Left colon (tissue), 2 donors: Measurements from ENCODE around the gene MLXIP. TPM values are rescaled to one million over a fixed set of nuclear protein-coding genes. Genes with fewer than 3 reads are reported as not detected.

ENCODE experiments used
- ATAC-seq: fragments of 200-7000 bp; cut with Tn5 transposase; one replicate; pipeline ENCODE4 v1.9.1; 2020; ENCODE audit warnings: mild to moderate bottlenecking, moderate library complexity
- DNase-seq, 2 donors: peaks; one replicate each; pipeline ENCODE4 v3.0.0-alpha.2; 2020
- intact Hi-C, 2 donors: fragments of 100-400 bp; cut with DNase I in 1 of 2; cut with micrococcal nuclease in 1 of 2; formaldehyde crosslinking; loops; one replicate each; pipeline versions ENCODE4 v1.11.2 to v1.14.0; 2022; cut with DNase I, micrococcal nuclease
- total RNA-seq, 2 donors: library from RNA; stranded (reverse); fragmentation: NEBNext Ultra II Directional; extraction: Animal tissue kit (Norgen Biotek cat#: 25700); gene quantifications; one replicate each; pipeline ENCODE4 v1.2.1, GENCODE V29; 2021
- donor health status: DM: no; HTN: no; CAD: no.
- donor health status: DM: yes; HTN: yes; CAD: no.

Gene MLXIP
- total RNA-seq, 2 donors from 2014 or later = 125 to 175 TPM

GRCh38 chr12:122087431-122088178 lies 9.0 kb downstream of the MLXIP start:
- ATAC-seq (peak; percentile 22), DNase-seq (peak in 1 of 2 donors; percentile 33)
- intact Hi-C loops = no loop called here

DNA sequence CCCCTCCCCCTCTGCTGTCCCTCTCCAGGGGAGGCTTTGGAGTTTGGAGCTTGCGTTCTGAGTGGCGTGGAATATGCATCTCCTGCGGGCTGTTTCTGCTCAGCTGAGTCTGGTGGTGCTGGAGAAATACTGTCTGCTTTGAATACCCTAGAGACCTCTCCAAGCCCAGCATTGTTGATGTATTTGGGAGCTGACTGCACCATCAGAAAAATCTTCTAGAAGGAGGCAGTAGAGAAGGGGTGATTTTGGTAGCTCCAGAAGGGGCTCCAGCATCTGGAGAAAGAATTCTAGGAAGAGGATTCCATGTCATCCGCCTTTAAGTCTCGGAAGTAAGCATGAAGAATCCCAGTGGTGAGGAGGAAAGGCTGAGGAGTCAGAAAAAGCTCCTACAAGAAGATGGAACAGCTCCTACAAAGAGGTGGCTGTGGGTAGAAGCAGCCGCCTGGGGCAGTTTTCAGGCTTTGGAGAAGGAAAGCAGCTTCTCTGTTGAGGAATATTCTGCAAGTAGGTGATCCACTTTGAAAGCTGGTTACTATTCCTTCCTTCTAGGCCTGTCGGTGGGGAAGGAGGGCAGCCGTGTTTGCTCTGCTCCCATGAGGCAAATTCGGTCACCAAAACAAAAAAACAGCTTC lies 9.7 kb downstream of the MLXIP start:
- intact Hi-C loops = no loop called here
- ATAC-seq (no peak), DNase-seq (peak in 1 of 2 donors; percentile 13)

DNA sequence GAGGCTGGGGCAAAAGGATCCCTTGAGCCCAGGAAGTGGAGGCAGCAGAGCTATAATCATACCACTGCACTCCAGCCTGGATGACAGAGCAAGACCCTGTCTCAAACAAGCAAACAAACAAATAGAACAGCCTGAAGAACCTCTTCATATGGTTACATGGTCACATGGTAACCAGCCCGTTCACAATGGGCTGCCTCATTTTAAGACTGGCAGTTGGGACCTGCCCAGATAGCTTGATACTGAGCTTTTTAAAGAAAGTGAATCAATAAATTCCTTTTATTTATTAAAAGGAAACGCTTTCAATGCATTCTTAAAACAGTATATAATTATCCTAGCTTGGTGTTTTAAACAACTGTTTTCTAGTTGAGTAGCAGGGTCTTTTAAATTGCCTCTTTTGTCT lies 10.5 kb downstream of the MLXIP start:
- intact Hi-C loops = no loop called here
- ATAC-seq (peak; percentile 11), DNase-seq (peak in 1 of 2 donors; percentile 24)

- no peak for ATAC-seq
- no peak for DNase-seq
- intact Hi-C loops = no loop called here
Measured at GRCh38 chr12:122090759-122091515, 12.4 kb downstream of the MLXIP start.

GRCh38 chr12:122093098-122093883 lies 14.7 kb downstream of the MLXIP start:
- no peak for DNase-seq
- ATAC-seq = no peak
- intact Hi-C loops = no loop called here

GRCh38 chr12:122094137-122094734 lies 15.7 kb downstream of the MLXIP start:
- no peak for DNase-seq
- intact Hi-C loops = no loop called here
- ATAC-seq = no peak

DNA sequence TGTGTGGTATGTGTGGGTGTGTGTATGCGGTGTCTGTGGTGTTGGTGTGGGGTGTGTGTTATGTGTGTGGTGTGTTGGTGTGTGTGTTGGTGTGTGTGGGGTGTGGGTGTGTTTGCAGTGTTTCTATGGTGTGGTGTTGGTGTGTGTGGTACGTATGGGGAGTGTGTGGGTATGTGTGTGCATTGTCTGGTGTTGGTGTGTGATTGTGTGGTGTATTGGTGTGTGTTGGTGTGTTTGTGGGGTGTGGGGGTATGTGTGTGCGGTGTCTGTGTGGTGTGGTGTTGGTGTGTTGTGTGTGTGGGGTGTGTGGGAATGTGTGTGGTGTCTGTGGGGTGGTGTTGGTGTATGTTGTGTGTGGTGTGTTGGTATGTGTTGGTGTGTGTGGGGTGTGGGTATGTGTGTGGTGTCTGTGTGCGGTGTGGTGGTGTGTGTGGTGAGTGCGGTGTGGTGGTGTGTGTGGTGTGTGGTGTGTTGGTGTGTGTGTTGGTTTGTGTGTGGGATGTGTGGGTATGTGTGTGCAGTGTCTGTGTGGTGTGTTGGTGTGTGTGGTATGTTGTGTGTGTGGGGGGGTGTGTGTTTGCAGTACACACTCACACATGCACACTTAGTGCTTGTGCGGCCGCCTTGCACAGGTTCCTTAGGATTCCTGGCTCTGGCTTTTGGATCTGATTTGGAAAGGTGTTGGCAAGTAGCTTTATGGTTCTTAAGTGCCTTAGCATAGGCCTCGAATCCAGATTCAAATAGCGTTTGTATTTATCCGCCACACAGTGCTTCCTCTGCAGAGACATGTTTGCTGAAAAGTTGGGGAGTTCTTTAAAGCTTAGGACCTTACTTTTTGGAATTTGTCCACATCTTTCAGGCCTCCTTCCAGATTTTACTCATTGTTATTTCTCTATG lies 16.4 kb downstream of the MLXIP start:
- intact Hi-C loops = no loop called here

GRCh38 chr12:122096014-122096413 lies 17.5 kb downstream of the MLXIP start:
- intact Hi-C loops = no loop called here

More for the DNA sequence above, 16.4 kb downstream of the MLXIP start:
- ATAC-seq (no peak), DNase-seq (peak in 1 of 2 donors; percentile 16)

DNA sequence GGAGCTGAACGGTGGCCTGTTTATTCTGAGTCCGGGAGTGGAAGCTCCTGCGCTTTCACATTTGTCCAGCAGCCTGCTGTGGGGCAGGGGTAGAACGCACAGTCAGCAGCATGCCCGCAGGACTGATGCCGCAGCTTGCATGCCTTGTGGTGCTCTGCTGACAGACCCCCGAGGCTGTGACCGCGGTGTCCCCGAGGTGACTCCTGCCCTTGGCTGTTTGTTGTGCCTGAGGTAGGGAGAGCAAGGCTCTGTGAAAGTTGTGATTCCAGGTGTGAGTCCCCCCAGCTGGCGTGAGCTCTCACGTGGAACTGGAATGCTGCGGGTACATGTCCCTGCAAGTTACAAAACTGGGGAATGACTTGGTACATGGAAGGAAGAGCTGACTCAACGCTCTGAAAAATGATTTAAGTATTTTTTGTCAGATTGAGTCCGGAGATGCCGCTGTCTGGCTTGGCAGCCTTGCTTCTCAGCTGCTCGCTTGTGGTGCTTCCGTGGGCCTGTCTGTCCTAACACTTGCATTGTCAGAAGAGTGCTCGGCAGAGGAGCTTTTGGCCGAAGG lies 18.1 kb downstream of the MLXIP start:
- intact Hi-C loops = no loop called here
- DNase-seq = peak in 1 of 2 donors; percentile 35
- ATAC-seq = peak; percentile 10

More at GRCh38 chr12:122096014-122096413, 17.5 kb downstream of the MLXIP start:
- no peak for ATAC-seq
- DNase-seq = peak in 1 of 2 donors; percentile 11

GRCh38 chr12:122097584-122097926 lies 19.0 kb downstream of the MLXIP start:
- ATAC-seq (peak; percentile 28), DNase-seq (no peak)
- intact Hi-C loops = no loop called here

GRCh38 chr12:122097927-122098756 lies 19.6 kb downstream of the MLXIP start:
- peak; percentile 82 to 90 for DNase-seq
- peak; percentile 79 for ATAC-seq
- intact Hi-C loops = no loop called here

- DNase-seq = peak in 1 of 2 donors; percentile 26
- intact Hi-C loops = no loop called here
- ATAC-seq = no peak
Measured at GRCh38 chr12:122099280-122099749, 20.8 kb downstream of the MLXIP start.

- intact Hi-C loops = no loop called here
- DNase-seq = no peak
- ATAC-seq = no peak
Measured at GRCh38 chr12:122099856-122100255, 21.3 kb downstream of the MLXIP start.

DNA sequence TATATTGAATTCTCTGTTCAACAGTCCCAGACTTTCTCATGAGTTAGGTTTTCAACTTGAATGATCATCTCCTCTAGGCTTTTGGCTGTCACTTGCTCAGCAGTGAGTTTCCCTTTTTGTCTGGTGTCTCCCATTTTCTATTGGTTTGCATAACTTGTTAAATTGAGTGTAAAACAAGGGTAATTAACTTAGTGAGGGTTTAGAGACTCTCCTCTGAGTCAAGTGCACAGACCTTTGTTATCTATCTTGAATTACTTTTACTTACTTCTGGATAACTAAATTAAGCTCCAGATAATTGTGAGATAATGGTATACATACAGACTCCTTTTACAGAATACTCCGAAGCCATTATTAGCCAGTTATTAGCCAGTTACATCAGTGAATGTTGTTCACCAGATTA lies 22.0 kb downstream of the MLXIP start:
- intact Hi-C loops = no loop called here
- ATAC-seq (no peak), DNase-seq (no peak)

DNA sequence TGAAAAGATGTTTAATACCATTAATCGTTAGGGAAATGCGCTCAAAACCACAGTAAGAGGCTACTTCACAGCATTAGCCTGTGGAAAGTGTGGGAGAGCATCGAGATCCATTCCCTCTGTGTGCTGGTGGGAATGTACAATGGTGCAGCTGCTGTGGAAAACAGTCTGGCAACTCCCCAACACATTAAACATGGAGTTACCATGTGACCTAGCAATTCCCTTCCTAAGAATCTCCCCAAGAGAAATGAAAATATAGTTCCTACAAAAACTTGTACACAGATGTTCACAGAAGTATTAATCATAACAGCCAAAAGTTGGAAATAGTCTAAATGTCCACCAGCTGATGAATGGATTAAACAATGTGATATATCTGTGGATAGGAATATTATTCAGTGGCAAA lies 23.8 kb downstream of the MLXIP start:
- no peak for ATAC-seq
- intact Hi-C loops = no loop called here
- DNase-seq = peak in 1 of 2 donors; percentile 23

GRCh38 chr12:122104844-122105243 lies 26.3 kb downstream of the MLXIP start:
- DNase-seq = peak in 1 of 2 donors; percentile 47
- intact Hi-C loops = no loop called here
- ATAC-seq = peak; percentile 37
